Activated T-helper 17 cell treated with anti-CD3 and anti-CD28 coated beads, Interleukin-2, amount 50 U/mL, for 72 hours (primary cell): Measurements from ENCODE around the gene MAN1A1. TPM values are rescaled to one million over a fixed set of nuclear protein-coding genes. Genes with fewer than 3 reads are reported as not detected.
"Not testable (repeated sequence)": the region's sequence is repeated elsewhere in the genome, so short reads cannot be mapped to it uniquely, and the experiment has no call there.

ENCODE experiments used
- ATAC-seq: fragments of 150-1000 bp; cut with Tn5 transposase; replicated peaks from 2 replicates; pipeline ENCODE4 v1.10.0; 2021; ENCODE audit warnings: mild to moderate bottlenecking, moderate library complexity
- H3K27ac Mint-ChIP-seq: one replicate; pipeline ENCODE4 v1.8.0; 2022; ENCODE audit warnings: mixed read lengths
- H3K27me3 Mint-ChIP-seq: one replicate; pipeline ENCODE4 v1.8.0; 2022; ENCODE audit warnings: mixed read lengths
- H3K36me3 Mint-ChIP-seq: one replicate; pipeline ENCODE4 v1.8.0; 2022; ENCODE audit warnings: low read depth, mild to moderate bottlenecking, mixed read lengths
- H3K4me1 Mint-ChIP-seq: one replicate; pipeline ENCODE4 v1.8.0; 2022; ENCODE audit warnings: mixed read lengths
- H3K4me3 Mint-ChIP-seq: one replicate; pipeline ENCODE4 v1.8.0; 2022; ENCODE audit warnings: mild to moderate bottlenecking, mixed read lengths
- H3K9me3 Mint-ChIP-seq: one replicate; pipeline ENCODE4 v1.8.0; 2022; ENCODE audit warnings: mixed read lengths
- total RNA-seq, 2 donors: library from RNA; stranded (reverse); gene quantifications; one replicate each; pipeline ENCODE4 v1.2.3, GENCODE V29; 2022

Gene MAN1A1
- total RNA-seq, 2 donors from 2014 or later, result 19.1 to 23.6 TPM

DNA sequence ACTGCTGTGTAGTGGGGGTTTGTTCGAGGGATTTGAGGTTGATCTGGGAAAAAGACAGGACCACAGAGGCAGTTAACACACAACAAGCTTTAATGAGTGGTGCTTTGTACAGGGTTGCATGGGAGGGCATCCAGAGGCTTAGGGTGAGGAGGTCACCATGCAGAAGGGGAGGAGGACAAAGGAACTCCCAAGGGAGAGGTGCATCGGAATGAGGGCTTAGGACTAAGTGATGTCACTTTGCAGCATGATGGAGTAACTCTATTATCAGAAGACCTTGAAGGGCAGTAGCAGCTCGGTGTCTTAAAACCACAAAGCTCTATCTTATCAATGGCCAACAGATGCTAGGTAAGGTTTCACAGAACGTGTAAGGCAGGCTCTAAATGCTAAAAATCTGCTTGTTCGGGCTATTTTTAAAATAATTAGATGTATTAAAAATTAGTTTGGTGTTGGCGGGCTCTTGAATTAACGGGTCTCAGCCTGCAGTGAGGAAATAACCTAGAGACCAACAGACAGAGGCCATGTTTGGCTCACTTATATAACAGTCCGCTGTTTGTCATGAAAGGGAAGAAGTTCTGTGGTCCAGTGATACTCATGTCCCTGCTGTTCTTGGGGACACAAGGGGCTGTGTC, 37.9 kb downstream of the MAN1A1 start:
- Mint-ChIP-seq H3K4me1 (peaks cover 48% of the 10 kb centered on the region), H3K36me3 (peaks cover 6% of the 10 kb centered on the region), H3K4me3 (peak overlapping the region; percentile 82), H3K27ac (peak overlapping the region; percentile 88), H3K27me3 (no peaks in the 10 kb centered on the region), H3K9me3 (no peaks in the 10 kb centered on the region)
- no peak for ATAC-seq

DNA sequence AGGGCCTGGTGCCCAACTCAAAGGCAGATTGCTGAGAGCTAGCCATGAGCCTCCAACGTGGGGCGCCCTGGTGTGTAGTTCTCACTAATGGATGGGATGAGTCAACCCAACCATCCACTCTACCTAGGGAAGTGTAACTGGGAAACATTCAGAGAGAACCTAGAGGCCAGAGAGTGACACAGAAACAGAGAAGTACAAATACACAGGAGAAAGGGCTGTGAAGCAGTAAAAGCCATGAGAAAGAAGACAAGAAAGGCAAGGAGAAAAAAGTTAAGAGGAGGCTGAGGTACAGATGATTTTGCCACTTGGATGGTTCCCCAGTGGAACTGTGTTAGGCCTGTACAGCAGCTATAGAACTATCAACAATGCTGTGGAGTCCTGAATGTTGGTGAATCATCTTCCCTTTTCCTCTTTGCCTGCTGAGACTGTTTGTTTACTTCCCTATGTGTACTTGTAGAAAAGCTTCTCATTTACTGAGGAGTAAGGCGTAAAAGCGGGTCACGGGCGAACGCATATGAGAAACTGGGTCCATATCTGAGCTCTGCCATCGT, 39.0 kb downstream of the MAN1A1 start:
- no peak overlapping the region for H3K4me3 Mint-ChIP-seq
- H3K27ac Mint-ChIP-seq, result no peak overlapping the region
- no peak for ATAC-seq
- peaks cover 48% of the 10 kb centered on the region for H3K4me1 Mint-ChIP-seq
- H3K36me3 Mint-ChIP-seq, result peaks cover 16% of the 10 kb centered on the region
- no peaks in the 10 kb centered on the region for H3K27me3 Mint-ChIP-seq
- H3K9me3 Mint-ChIP-seq, result no peaks in the 10 kb centered on the region

DNA sequence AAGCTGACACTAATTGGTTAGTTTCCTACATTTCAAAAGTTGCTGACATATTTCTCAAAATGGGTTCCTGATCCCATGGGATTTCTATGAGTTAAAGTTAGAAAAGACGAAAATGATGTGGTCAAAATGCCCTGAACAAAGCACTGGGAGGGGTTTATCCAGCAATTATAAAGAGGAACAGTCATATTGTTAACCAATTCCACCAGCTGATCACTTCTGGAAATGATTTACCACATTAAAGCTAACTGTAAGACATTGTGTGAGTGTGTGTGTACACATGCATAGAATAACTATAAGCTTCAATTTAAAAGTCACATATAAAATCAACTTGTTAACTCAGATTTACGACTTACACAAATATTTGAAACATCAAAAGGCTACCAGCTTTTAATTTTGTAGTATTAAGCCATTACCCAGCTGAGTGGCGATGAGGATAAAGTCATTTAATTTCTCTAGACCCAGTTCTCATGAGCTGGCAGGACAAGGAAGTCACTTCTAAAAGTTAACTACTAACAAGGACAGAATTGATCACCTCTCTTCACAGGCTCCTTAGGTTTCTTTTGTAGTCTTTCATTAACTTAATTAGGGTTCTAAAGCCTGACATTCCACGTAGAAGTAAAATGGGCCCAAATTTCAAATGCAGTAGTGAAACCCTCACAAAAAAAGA, 40.4 kb downstream of the MAN1A1 start:
- Mint-ChIP-seq H3K27ac (no peak overlapping the region), H3K4me1 (peaks cover 38% of the 10 kb centered on the region), H3K9me3 (no peaks in the 10 kb centered on the region), H3K27me3 (no peaks in the 10 kb centered on the region), H3K36me3 (peaks cover 20% of the 10 kb centered on the region), H3K4me3 (peak overlapping the region; percentile 25)
- no peak for ATAC-seq

- no peaks in the 10 kb centered on the region for H3K27me3 Mint-ChIP-seq
Observed at GRCh38 chr6:119308048-119308570, 41.5 kb downstream of the MAN1A1 start.

GRCh38 chr6:119307056-119307455, 42.5 kb downstream of the MAN1A1 start:
- Mint-ChIP-seq H3K36me3 (peaks cover 31% of the 10 kb centered on the region), H3K9me3 (no peaks in the 10 kb centered on the region), H3K4me1 (peaks cover 27% of the 10 kb centered on the region), H3K27me3 (no peaks in the 10 kb centered on the region), H3K27ac (no peak overlapping the region), H3K4me3 (no peak overlapping the region)
- ATAC-seq, result no peak

More at GRCh38 chr6:119308048-119308570, 41.5 kb downstream of the MAN1A1 start:
- H3K4me3 Mint-ChIP-seq, result no peak overlapping the region
- H3K4me1 Mint-ChIP-seq, result peaks cover 36% of the 10 kb centered on the region
- no peak for ATAC-seq
- H3K9me3 Mint-ChIP-seq, result no peaks in the 10 kb centered on the region
- H3K36me3 Mint-ChIP-seq, result peaks cover 20% of the 10 kb centered on the region
- no peak overlapping the region for H3K27ac Mint-ChIP-seq

DNA sequence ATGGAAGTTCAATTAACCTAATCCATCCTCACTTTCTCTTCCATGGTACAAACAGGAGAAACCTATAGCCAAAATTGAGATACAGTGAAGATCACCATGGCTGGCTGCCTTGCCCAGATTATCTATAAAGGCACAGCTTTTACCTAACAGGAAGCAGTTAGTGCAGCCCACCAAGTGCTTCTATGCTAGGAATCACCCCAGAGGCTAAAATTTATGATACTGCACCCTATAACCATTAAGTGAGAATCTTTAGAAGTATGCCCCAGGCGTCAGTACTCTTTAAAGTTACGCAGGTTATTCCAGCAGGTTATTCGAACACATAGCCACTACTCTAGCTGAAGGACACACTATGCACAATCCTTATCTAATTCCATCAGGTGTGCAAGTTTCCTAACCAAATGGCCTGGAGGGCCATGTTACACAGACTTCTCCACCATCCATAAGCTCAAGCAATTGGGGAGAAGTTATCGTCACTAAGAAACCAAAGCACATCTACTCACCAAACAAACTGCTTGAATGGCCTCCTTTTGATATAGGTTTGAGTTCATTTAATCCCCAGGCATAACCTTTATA, 43.1 kb downstream of the MAN1A1 start:
- no peaks in the 10 kb centered on the region for H3K9me3 Mint-ChIP-seq
- no peaks in the 10 kb centered on the region for H3K27me3 Mint-ChIP-seq
- ATAC-seq, result no peak
- no peak overlapping the region for H3K4me3 Mint-ChIP-seq
- H3K36me3 Mint-ChIP-seq, result peaks cover 35% of the 10 kb centered on the region
- no peak overlapping the region for H3K27ac Mint-ChIP-seq
- H3K4me1 Mint-ChIP-seq, result peaks cover 23% of the 10 kb centered on the region

DNA sequence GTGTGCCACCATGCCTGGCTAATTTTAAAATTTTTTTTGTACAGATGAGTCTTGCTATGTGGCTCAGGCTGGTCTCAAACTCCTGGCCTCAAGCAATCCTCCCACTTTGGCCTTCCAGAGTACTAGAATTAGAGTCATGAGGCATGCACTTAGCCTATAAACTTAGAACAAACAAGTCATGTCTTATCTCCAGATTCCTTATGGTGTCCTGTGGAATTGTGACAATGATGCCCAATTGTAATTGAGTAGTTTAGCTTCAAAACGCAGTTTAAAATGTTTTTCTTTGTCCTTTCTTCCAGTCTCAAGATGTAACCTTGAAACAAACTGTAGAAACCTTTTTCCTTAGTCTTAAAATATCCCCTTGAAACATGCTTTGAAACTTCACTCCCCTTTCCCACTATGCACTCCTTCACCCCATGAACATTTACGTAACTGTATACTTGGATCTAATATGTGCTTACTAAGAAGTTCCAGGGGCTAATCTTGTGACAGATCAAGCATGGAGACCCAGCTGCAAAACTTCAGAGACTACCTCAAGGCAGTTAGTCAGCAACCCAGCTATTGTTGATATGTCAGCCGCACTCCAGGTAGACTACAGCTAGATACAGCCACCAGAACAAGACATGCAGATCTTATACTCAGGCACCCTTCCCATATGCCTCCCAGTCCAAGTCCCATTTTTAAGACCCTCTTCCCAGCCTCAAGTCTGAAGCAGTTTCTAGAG, 46.2 kb downstream of the MAN1A1 start:
- H3K9me3 Mint-ChIP-seq, result no peaks in the 10 kb centered on the region
- H3K27ac Mint-ChIP-seq, result no peak overlapping the region
- H3K27me3 Mint-ChIP-seq, result no peaks in the 10 kb centered on the region
- ATAC-seq, result no peak
- no peak overlapping the region for H3K4me3 Mint-ChIP-seq
- H3K36me3 Mint-ChIP-seq, result peaks cover 45% of the 10 kb centered on the region
- peaks cover 6% of the 10 kb centered on the region for H3K4me1 Mint-ChIP-seq

GRCh38 chr6:119301429-119301828, 48.1 kb downstream of the MAN1A1 start:
- H3K36me3 Mint-ChIP-seq, result peaks cover 37% of the 10 kb centered on the region
- no peak overlapping the region for H3K27ac Mint-ChIP-seq

GRCh38 chr6:119299694-119300093, 49.9 kb downstream of the MAN1A1 start:
- peaks cover 16% of the 10 kb centered on the region for H3K4me1 Mint-ChIP-seq
- no peak overlapping the region for H3K27ac Mint-ChIP-seq
- no peaks in the 10 kb centered on the region for H3K9me3 Mint-ChIP-seq
- H3K4me3 Mint-ChIP-seq, result no peak overlapping the region
- H3K27me3 Mint-ChIP-seq, result no peaks in the 10 kb centered on the region
- H3K36me3 Mint-ChIP-seq, result peaks cover 25% of the 10 kb centered on the region
- no peak for ATAC-seq

More at GRCh38 chr6:119301429-119301828, 48.1 kb downstream of the MAN1A1 start:
- H3K4me1 Mint-ChIP-seq, result peaks cover 6% of the 10 kb centered on the region
- no peaks in the 10 kb centered on the region for H3K9me3 Mint-ChIP-seq
- no peak overlapping the region for H3K4me3 Mint-ChIP-seq
- no peaks in the 10 kb centered on the region for H3K27me3 Mint-ChIP-seq
- no peak for ATAC-seq

DNA sequence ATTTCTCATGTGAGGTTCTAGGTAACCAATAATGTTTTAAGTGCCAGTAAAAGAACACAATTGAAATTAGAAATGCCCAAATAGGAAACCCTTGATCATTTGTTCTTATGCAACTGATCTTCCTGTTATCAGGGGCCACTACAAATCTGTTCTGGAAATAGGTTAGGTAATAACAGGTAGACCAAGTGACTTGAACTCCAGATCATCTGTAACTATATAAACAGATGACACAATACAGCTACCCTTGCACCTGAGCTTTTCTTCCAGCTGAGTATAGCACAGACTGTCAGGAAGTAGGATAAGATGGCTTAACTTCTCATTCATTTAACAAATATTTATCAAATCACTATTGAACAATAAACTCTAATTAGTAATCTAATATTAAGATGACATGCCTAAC, 52.5 kb downstream of the MAN1A1 start:
- no peak overlapping the region for H3K27ac Mint-ChIP-seq
- peaks cover 11% of the 10 kb centered on the region for H3K4me1 Mint-ChIP-seq
- no peaks in the 10 kb centered on the region for H3K27me3 Mint-ChIP-seq
- H3K4me3 Mint-ChIP-seq, result no peak overlapping the region
- ATAC-seq, result no peak
- peaks cover 15% of the 10 kb centered on the region for H3K36me3 Mint-ChIP-seq
- no peaks in the 10 kb centered on the region for H3K9me3 Mint-ChIP-seq

DNA sequence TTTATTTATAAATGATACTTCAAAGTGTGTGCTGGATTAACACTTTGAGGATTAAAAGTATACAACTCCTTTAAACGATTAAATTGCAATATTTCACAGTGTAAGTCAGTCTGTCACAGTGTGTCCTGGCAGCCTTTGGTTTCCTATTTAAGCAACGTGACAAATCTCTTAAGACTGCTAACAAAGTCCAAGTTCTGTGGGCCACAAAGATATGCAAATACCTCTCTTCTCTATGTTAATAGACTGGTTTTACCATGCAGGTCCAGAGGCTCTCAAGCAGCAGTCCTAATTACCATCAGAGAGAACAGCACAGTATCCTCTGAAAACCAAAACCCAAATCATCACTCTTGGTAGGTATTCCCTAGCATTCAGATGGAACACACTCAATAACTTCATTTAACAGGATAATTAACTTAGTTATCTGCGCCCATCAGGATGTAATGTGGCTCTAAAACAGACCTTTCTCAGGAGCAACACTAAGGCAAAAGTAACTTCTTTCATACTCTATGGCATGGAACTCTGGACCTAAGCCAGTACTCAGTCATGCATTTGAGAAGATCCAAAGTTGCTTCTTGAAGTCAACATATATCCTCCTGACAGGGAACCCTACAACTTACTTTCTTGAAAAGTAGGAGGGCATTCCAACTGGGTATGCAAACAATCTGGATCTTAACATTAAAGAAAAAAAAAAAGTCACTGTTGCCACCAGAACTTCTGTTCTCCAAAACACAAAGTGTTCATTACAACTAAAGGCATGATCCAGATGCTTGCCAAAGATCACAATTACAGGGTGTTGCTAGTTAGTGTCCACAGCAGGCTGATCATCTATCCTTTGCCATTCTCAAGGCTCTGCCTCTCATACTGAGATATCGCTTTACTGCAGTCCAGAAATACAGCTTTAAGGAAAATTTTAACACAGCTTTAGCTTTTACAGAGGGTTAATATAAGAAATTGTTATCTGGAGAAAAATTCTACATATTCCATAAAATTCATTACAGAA, 53.2 kb downstream of the MAN1A1 start:
- Mint-ChIP-seq H3K4me1 (peaks cover 11% of the 10 kb centered on the region), H3K27me3 (no peaks in the 10 kb centered on the region), H3K36me3 (peaks cover 12% of the 10 kb centered on the region), H3K27ac (peak overlapping the region; percentile 33), H3K4me3 (no peak overlapping the region), H3K9me3 (no peaks in the 10 kb centered on the region)
- no peak for ATAC-seq

GRCh38 chr6:119294984-119295383, 54.6 kb downstream of the MAN1A1 start:
- no peak overlapping the region for H3K4me3 Mint-ChIP-seq
- H3K27ac Mint-ChIP-seq, result no peak overlapping the region
- H3K9me3 Mint-ChIP-seq, result no peaks in the 10 kb centered on the region
- H3K36me3 Mint-ChIP-seq, result peaks cover 19% of the 10 kb centered on the region
- H3K27me3 Mint-ChIP-seq, result no peaks in the 10 kb centered on the region
- peak; percentile 93 for ATAC-seq
- peaks cover 11% of the 10 kb centered on the region for H3K4me1 Mint-ChIP-seq

DNA sequence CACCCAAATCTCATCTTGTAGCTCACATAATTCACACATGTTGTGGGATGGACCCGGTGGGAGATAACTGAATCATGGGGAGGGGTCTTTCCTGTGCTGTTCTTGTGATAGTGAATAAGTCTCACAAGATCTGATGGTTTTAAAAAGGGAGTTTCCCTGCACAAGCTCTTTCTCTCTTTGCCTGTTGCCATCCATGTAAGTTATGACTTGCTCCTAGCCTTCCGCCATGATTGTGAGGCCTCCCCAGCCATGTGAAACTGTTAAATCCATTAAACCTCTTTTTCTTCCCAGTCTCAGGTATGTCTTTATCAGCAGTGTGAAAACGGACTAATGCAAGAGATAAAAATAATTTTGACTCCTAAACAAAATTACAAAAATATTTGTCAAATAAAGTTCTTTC, 58.5 kb downstream of the MAN1A1 start:
- Mint-ChIP-seq H3K36me3 (peaks cover 21% of the 10 kb centered on the region), H3K4me1 (peaks cover 11% of the 10 kb centered on the region)
- not testable (repeated sequence) for H3K4me3 Mint-ChIP-seq, ATAC-seq, H3K27me3 Mint-ChIP-seq, H3K27ac Mint-ChIP-seq, H3K9me3 Mint-ChIP-seq
